Hematopoietic multipotent progenitor cell treated with erythropoietin and hydrocortisone succinate and interleukin-3 and kit ligand, for 8 days (in vitro differentiated cells): Measurements from ENCODE around the gene FASN.

Experiments
- DNase-seq: peaks from one replicate; pipeline ENCODE4 v3.0.0-alpha.2; 2015

The FASN gene

DNA sequence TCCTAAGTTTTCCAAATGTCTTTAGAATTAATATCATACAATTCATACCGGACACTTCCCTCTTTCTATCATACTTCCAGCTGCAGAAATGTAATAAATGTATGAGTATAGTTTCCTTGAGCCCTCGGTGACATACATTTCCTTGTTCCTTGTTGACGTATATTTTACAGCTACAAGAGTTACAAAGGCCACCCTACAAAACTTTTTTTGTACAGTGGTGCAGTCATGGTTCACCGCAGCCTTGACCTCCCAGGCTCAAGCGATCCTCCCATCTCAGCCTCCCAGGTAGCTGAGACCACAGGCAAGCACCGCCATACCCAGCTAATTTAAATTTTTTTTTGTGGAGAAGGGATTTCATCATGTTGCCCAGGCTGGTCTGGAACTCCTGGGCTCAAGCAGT is 25.2 kb downstream of the FASN start:
- no peak for DNase-seq

- no peak for DNase-seq
Observed at GRCh38 chr17:82070611-82071010, 27.4 kb downstream of the FASN start.

DNA sequence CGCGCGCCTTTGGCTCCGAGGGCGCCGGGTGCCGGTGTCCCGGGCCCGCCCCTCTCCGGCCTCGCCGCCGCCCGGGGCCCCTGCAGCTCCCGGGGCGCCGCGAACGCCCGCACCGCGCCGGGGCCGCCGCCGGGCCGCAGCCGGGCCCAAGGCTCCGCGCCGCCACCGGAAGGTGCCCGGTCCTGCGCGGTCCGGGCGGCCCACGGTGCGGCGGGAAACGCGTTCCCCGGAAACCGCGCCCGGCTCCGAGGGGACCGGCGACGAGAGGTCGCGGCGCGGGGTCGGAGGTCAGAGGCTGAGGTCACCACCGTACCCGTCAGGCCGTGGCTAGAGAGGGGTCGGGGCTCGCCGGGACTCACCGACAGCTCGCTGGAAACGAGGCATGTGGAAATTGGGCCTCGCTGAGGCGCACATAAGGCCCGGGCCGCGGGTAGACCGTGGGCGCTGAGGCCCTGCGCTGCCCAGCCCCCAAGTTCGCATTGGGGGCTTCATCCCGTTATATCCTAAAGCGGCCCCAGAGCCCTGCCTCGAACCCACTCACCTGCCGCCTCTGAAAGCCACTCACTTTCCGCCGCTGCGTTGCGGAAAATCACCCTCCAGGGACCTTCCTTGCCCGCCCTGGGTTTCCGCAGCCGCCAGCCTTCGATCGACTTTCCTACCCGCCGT is 32.3 kb downstream of the FASN start, which contains the start of gene DUS1L:
Gene DUS1L, minus strand, starts transcription at position 167 of the 666 bp plus-strand sequence. CDS start 745 bp downstream, outside the sequence.
- peak; percentile 55 for DNase-seq

DNA sequence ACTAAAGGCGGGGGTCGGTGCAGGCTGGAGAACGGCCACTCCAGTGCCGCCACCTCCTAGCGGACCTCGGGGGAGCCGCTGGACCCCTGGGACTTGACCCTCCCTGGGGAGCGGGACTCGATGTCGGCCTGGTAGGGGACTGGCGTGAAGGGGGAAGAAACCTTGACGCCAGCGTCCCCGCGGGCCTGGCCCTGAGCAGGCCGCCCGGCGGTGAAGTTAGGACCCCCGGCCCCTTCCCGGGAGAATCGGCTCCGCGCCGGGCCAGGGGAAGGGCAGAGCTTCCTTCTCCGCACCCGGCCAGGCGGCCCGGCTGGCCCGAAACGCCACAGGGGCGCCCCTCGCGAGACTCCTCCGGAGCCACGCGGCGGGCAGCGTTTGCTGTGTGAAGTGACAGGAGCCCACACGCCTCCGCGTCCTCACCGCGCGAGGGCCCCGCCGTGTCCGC is 32.8 kb downstream of the FASN start:
- no peak for DNase-seq

GRCh38 chr17:82064433-82065192 is 33.4 kb downstream of the FASN start:
- DNase-seq = no peak

- no peak for DNase-seq
Observed at GRCh38 chr17:82063424-82064415, 34.3 kb downstream of the FASN start.

GRCh38 chr17:82062984-82063368 is 35.1 kb downstream of the FASN start:
- no peak for DNase-seq

DNA sequence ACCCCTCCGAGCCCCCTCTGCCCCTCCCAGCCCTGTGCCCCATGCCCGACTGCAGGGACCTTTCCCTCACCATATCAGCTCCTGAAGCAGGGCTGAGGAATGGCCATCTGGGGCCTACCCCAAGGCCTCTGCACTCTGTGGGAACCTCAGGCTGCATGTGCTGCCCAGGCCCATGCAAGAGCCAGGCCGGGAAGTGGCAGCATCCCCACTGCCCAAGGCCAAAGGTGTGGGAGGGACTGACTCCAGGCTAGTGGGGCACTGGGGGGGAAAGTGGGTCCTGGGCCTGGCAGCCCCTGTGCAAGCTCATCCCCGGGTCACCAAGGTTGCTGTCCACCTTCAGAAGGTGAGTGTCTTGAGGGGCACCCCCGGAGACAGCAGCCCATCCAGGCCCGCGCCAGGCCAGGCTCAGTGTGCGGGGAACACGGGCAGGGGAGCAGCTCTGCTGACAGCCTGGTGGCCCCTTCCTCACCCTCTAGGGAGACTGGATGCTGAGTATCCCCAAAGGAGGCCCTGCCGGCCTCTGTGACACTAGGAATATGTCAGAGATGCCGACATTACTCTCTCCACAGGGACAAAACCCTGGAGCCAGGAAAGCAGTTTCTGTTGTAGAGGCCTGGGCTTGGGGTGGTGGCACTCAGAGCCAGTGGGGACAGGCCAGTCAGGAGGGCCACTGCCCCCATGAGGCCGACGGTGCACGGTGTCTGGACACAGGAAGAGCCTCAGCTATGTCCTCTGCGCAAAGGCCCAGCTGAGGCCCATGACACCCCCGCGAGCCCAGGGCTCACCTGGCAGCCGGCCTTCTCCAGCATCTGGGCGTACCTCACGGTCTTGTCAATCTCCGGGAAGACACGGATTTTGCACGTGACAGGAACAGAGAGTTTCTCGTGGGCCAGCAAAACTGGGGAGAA is 35.7 kb downstream of the FASN start:
- no peak for DNase-seq

DNA sequence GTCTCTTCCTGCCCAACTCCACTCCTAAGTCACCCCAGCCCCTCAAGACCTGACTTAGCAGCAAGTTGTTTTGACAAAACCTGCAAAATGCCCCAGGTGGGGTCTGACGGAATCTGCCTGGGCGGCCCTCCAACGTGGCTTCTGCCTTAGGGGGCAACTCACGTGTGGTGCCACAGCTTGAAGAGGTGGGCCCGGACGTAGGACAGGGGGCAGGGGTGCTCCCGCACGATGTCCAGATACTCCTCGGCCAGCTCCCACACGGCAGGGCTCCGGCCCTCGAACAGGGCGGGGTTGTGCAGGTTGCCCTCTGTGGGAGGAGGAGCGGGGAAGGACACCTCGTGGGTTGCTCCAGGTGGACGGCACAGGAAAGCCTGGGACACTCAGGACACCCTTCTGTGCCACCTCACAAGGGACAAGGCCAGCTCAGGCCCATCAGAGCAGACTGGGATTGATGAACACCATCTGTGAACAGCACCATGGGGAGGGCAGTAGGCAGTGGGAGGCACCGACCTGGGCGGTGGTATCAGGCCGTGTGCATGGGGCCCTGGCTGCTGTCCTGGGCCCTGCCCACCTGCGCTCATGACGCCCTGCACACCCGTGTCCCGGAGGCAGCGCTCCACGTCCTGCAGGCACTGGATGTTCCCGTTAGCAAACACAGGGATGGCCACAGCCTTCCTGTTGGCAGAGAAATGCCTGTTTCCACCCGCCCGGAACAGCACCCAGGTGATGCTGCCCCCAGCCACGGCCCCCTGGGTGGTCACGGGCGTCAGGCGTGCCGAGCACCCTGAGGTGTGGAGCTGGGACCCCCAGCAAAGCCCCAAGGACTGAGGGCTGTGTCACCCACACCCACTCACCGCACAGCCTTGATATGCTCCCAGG is 36.8 kb downstream of the FASN start:
- DNase-seq = no peak

- no peak for DNase-seq
Observed at GRCh38 chr17:82060614-82061013, 37.4 kb downstream of the FASN start.

GRCh38 chr17:82060001-82060380 is 38.0 kb downstream of the FASN start:
- DNase-seq = no peak

DNA sequence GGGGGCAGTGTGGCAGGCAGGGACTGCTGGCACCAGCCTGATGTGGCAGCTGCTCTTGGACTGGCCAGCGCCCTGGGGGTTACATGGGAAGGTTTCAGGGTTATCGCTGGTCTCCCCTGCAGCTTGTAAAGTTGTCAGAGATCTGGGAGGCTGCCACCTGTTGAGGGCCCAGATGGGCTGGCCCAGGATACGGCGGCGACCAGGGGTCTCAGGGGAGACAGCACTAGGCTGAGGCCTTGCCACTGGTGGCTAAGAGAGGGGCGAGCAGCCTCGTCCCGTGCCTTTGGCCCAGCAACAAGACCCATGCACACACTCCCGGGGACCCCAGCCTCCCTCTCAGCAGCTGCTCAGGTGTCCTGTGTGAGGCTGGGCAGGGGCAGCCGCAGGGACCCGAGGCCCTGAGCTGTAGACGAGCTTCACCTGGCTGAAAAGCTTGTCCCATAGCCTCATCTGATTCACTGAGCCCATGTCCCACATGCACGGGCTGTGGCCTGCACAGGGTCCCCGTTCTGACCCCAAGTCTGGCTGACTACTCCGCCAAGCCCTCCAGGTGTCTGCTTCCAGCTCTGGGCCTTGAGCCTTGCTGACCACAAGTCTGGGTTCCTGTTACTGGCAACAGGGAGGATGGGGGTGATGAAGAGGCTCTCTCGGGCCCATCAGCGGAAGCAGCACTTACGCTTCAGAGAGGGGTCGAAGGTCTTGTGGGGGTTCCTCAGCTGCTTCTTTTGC is 38.6 kb downstream of the FASN start:
- DNase-seq = no peak

DNA sequence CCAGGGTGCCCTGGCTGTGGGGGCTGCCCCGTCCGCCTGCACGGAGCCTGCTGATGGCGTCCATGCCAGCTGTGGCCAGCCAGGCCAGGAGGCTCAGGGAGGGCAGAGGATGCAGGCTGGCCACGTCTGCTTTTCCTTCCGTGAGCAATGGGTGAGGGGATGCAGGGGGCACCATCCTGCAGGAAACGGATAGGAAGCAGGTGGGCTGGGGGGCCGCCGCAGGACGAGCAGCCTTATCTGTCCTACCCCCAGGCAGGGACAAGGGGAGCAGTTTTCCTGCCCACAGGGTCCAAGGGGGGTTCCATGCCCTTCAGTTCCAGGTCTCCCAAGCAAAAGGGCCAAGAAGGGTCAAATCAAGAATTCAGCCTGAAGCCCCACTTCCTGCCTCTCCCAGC is 39.2 kb downstream of the FASN start:
- DNase-seq = no peak

- no peak for DNase-seq
Observed at GRCh38 chr17:82058230-82058854, 39.7 kb downstream of the FASN start.

GRCh38 chr17:82056729-82057621 is 41.1 kb downstream of the FASN start:
- no peak for DNase-seq

GRCh38 chr17:82055965-82056728 is 41.9 kb downstream of the FASN start:
- DNase-seq = no peak

DNA sequence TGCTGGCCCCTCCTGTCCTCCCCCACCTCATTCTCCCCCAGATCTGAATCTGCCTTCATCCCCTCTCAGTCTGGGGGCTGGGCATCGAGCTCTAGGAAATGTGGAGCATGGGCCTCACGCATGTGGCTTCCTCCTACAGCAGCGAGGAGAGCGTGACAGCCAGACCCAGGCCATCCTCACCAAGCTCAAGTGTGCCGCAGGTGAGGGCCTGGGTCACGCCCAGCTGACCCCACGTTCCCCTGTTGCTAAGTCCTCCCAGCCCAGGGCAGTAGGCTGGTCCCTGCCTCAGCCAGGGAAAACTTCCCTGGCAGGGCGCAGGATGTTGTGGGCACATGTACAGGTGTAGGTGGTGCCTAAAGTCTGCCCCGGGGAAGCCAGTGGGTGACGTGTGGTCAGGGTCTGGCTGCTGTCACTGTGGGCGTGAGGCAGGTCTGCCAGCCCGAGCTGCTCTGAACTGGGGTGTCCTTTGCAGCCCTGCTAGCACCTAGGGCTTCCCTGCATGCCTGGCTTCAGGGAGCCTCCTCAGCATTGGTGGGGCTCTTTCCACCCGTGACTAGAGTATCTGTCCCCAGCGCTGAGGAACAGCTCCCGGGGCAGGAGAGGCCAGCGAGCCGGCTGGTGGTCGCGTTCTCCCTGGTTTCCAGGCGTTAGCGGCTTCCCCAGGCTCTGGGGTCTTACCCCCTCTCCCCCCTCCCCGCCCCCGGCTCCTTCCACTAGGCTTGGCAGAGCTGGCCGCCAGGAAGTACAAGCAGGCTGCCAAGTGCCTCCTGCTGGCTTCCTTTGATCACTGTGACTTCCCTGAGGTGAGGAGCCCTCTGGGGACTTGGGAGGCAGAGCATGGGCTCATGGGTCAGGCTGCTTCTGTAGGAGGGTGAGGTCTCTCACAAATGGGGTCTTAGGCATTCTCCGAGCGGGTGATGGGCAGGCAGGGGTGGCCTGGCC is 42.7 kb downstream of the FASN start:
- DNase-seq = no peak
